ENCODE data around the gene STK32A. TPM values are rescaled to one million over a fixed set of nuclear protein-coding genes. Genes with fewer than 3 reads are reported as not detected.

The STK32A gene
- total and polyA plus RNA-seq, 4 donors = 0.03 to 0.17 (median 0.09) TPM

- Histone ChIP-seq H3K27ac (ENCODE audit: low read depth in 1 of 2, low read length in 2 of 2) (no peak overlapping the region), H3K36me3 (ENCODE audit: control insufficient read depth in 4 of 4, insufficient read depth in 3 of 4, low read depth in 1 of 4, low read length in 3 of 4) (no peaks in the 10 kb centered on the region), H3K9ac (ENCODE audit: low read depth in 1 of 2, low read length in 2 of 2) (no peak overlapping the region), H3K9me3 (ENCODE audit: control insufficient read depth in 4 of 4, low read length in 3 of 4) (no peaks in the 10 kb centered on the region), H3K4me1 (ENCODE audit: control insufficient read depth in 4 of 4, insufficient read depth in 4 of 4, low read length in 3 of 4) (no peaks in the 10 kb centered on the region), H3K4me3 (ENCODE audit: low read depth in 1 of 3, low read length in 3 of 3) (no peak overlapping the region), H3K27me3 (ENCODE audit: control insufficient read depth in 4 of 4, insufficient read depth in 4 of 4, low read length in 3 of 4) (no peaks in the 10 kb centered on the region)
- TF ChIP-seq FOXA2 (IDR thresholded peaks at IDR 0.05) = no peak
- no peak for TF ChIP-seq JUND (IDR thresholded peaks at IDR 0.05)
- no peak for TF ChIP-seq HNF4A (conservative IDR thresholded peaks at IDR 0.05)
- no peak for TF ChIP-seq FOXA1 (IDR thresholded peaks at IDR 0.05)
- no peak for TF ChIP-seq SP1 (IDR thresholded peaks at IDR 0.05)
- TF ChIP-seq TAF1 (conservative IDR thresholded peaks at IDR 0.05) = no peak
- TF ChIP-seq RXRA (IDR thresholded peaks at IDR 0.05) = no peak
- no peak for DNase-seq (ENCODE audit: low spot score)
- 72% methylated on average over 8 of the region's 8 CpGs for WGBS
Observed at GRCh38 chr5:147407094-147407681, 172.4 kb downstream of the STK32A start.

GRCh38 chr5:147408980-147409379 lies 174.2 kb downstream of the STK32A start:
- Histone ChIP-seq H3K4me1 (ENCODE audit: control insufficient read depth in 4 of 4, insufficient read depth in 4 of 4, low read length in 3 of 4) (no peaks in the 10 kb centered on the region), H3K27ac (ENCODE audit: low read depth in 1 of 2, low read length in 2 of 2) (no peak overlapping the region), H3K27me3 (ENCODE audit: control insufficient read depth in 4 of 4, insufficient read depth in 4 of 4, low read length in 3 of 4) (no peaks in the 10 kb centered on the region), H3K9me3 (ENCODE audit: control insufficient read depth in 4 of 4, low read length in 3 of 4) (no peaks in the 10 kb centered on the region), H3K4me3 (ENCODE audit: low read depth in 1 of 3, low read length in 3 of 3) (no peak overlapping the region), H3K9ac (ENCODE audit: low read depth in 1 of 2, low read length in 2 of 2) (no peak overlapping the region), H3K36me3 (ENCODE audit: control insufficient read depth in 4 of 4, insufficient read depth in 3 of 4, low read depth in 1 of 4, low read length in 3 of 4) (no peaks in the 10 kb centered on the region)
- no peak for DNase-seq (ENCODE audit: low spot score)
- TF ChIP-seq, protein P1, sequence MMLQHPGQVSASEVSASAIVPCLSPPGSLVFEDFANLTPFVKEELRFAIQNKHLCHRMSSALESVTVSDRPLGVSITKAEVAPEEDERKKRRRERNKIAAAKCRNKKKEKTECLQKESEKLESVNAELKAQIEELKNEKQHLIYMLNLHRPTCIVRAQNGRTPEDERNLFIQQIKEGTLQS (IDR thresholded peaks at IDR 0.05) = no peak
- no peak for TF ChIP-seq CTCF (IDR thresholded peaks at IDR 0.05; ENCODE audit: low read depth, low read length, missing input control)
- no peak for TF ChIP-seq RXRA (IDR thresholded peaks at IDR 0.05)
- WGBS = 88% methylated on average over 2 of the region's 2 CpGs

GRCh38 chr5:147410496-147411358 lies 175.9 kb downstream of the STK32A start:
- 80% methylated on average over 8 of the region's 8 CpGs for WGBS
- TF ChIP-seq HNF4G (IDR thresholded peaks at IDR 0.05) = no peak
- TF ChIP-seq RAD21 (IDR thresholded peaks at IDR 0.05) = no peak
- DNase-seq (ENCODE audit: low spot score) = no peak

More at GRCh38 chr5:147410496-147411358, 175.9 kb downstream of the STK32A start:
- no peak overlapping the region for H3K4me3 ChIP-seq (ENCODE audit: low read depth in 1 of 3, low read length in 3 of 3)
- no peaks in the 10 kb centered on the region for H3K27me3 ChIP-seq (ENCODE audit: control insufficient read depth in 4 of 4, insufficient read depth in 4 of 4, low read length in 3 of 4)
- H3K9ac ChIP-seq (ENCODE audit: low read depth in 1 of 2, low read length in 2 of 2) = no peak overlapping the region
- H3K4me1 ChIP-seq (ENCODE audit: control insufficient read depth in 4 of 4, insufficient read depth in 4 of 4, low read length in 3 of 4) = no peaks in the 10 kb centered on the region
- no peaks in the 10 kb centered on the region for H3K36me3 ChIP-seq (ENCODE audit: control insufficient read depth in 4 of 4, insufficient read depth in 3 of 4, low read depth in 1 of 4, low read length in 3 of 4)
- H3K27ac ChIP-seq (ENCODE audit: low read depth in 1 of 2, low read length in 2 of 2) = no peak overlapping the region
- H3K9me3 ChIP-seq (ENCODE audit: control insufficient read depth in 4 of 4, low read length in 3 of 4) = no peaks in the 10 kb centered on the region

All from liver (tissue), 9 donors.